NCI-H460 (cell line): Measurements from ENCODE around the gene EPHX1. TPM values are rescaled to one million over a fixed set of nuclear protein-coding genes. Genes with fewer than 3 reads are reported as not detected.

Experiments
- DNase-seq: peaks from one replicate; pipeline ENCODE4 v3.0.0-alpha.2; 2016; ENCODE audit warnings: low read depth; ENCODE audit errors: extremely low read depth
- total RNA-seq: library from RNA; depleted of rRNA; stranded (reverse); fragments of >200 nt; shearing (Covaris generic); gene quantifications from 2 replicates; pipeline ENCODE4 v1.2.3, GENCODE V29; 2014

Gene EPHX1
- total RNA-seq, 1 experiment from 2014 or later, result 163 TPM

DNA sequence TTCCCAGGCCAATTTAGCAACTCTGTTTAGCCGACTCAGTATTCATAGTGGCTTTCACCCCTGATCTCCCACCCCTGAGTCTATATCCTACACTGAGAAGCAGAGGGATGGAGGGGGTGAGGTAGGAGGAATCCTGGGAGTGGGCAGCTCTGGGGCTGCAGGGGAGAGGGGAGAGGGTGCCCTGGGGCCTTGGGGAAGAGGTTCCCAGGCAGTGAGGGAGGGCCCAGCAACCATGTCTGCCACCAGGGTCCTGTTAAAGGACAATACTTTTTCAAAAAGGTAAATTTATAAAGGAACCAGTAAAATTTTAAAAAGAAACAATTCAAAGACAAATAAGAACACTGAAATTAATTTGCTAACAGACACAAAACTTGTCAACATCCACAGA lies 30.3 kb downstream of the EPHX1 start:
- DNase-seq, result no peak

DNA sequence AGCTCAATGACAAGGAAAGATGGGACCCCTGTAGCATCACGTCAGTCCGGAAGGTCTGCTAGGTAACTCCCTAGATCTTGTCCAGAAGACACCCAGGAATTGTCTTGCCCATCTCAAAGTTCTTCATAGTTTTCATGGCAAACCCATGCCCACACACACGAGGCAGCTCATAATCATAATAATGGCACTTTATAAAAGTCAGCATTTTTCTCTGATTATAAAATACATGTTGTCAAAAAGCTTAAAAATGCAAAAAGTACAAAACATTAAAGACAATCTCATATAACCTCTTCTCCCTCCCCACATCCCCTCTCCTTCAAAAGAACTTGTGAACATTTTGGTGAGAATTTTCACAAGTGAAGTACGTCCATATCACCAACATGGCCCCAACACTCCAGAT lies 30.8 kb downstream of the EPHX1 start:
- DNase-seq, result no peak

DNA sequence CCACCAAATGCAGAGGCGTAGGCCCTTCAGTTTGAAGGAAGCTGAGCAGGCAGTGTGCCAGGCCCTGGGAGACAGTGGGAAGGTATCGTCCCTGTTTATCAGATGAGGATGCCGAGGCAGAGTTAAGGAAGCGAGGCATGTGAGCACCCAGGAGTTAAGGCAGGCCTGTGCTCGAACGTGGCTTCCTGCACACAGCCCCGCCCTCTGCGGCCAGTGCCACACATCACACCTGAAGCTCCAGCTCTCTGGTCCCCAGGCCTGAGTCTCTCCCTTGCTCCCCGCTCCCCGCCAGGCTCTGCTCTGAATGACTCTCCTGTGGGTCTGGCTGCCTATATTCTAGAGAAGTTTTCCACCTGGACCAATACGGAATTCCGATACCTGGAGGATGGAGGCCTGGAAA lies 32.1 kb downstream of the EPHX1 start:
- DNase-seq, result no peak

DNA sequence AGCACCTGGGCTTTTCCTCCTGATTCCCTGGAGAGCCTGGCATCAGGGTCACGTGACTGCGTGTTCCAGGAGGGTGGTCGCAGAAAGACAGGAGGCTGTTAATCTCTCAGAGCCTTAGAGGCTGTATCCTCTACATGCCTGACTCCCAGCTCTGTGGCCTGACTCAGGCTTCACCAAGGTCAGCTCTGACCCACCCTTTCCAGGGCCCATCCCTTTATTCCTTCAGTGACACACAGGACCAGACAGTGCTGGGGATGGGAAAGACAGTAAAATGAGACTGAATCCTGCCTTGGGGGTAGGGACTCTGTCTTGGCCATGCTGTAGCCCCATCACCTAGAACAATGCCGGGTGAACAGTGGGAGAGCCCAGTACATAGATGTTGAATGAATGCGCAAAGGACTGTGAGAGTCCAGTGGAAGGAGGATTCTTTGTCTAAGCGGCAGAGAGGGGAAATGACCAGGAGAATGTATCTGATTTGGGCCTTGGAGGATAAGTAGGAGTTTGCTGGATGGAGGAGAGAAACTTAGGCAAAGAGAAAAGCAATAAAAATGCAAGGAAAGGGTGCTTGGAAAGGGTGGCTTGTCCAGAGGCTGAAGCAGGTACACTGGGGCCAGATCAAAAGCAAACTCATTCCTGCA lies 33.0 kb downstream of the EPHX1 start:
- no peak for DNase-seq

DNA sequence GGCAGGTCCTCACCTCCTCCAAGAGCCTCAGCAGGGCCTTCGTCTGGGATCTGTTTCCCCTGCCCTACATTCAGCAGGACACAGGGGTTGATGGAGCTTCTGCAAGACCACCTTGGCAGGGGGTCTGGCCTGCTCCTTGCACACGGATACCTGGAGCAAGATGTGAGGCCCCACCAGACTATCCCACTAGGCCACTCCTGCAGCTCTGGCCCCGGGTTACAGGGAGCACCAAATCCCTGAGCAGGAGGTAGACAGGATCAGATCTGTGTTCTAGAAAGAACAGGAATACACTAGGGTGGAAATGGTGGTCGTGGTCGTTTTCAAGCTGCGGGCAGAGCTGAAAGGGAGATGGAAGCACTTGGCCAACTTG lies 33.5 kb downstream of the EPHX1 start:
- DNase-seq, result no peak

DNA sequence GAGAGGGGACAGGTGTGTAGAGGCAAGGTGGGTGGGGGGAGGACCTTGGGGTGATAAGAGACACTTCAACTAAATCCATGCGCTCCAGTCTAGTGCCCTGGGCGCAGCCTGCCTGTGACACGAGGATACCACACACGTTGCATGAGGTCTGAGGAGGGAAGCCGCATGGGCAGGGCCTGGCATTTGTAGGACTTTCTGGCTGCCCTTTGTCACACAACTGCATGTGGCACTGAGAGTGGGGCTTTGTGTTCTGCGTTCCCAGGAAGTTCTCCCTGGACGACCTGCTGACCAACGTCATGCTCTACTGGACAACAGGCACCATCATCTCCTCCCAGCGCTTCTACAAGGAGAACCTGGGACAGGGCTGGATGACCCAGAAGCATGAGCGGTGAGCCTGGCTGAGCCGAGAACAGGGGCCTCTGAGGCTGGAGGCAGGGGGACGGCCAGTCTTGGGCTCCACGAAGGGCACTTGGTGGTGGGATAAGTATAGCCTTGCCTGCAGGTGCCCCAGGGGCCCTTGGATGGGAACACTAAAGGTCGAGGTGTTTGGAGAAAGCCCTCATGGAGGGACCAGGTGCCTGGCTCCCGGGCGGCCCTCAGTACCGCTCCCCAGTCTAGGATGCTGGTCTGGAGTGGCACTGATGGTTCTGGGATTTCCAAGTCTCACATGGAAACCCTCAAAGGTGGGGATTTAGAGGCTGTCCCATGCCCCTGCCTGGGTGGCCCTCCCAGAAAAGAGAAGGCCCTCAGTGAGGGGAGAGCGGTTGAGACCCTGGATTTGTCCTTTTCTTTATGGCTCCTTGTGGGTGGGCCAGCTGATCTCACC lies 34.5 kb downstream of the EPHX1 start:
- DNase-seq, result no peak

DNA sequence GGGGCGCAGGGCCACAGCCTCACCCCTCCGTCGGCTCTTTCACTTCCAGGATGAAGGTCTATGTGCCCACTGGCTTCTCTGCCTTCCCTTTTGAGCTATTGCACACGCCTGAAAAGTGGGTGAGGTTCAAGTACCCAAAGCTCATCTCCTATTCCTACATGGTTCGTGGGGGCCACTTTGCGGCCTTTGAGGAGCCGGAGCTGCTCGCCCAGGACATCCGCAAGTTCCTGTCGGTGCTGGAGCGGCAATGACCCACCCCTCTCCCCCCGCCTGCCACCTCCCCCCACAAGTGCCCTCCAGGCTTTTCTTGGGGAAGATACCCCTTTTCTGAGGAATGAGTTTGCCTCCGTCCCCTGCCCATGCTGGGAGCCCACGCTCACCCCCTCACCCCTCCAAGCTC lies 35.2 kb downstream of the EPHX1 start:
- DNase-seq, result no peak

DNA sequence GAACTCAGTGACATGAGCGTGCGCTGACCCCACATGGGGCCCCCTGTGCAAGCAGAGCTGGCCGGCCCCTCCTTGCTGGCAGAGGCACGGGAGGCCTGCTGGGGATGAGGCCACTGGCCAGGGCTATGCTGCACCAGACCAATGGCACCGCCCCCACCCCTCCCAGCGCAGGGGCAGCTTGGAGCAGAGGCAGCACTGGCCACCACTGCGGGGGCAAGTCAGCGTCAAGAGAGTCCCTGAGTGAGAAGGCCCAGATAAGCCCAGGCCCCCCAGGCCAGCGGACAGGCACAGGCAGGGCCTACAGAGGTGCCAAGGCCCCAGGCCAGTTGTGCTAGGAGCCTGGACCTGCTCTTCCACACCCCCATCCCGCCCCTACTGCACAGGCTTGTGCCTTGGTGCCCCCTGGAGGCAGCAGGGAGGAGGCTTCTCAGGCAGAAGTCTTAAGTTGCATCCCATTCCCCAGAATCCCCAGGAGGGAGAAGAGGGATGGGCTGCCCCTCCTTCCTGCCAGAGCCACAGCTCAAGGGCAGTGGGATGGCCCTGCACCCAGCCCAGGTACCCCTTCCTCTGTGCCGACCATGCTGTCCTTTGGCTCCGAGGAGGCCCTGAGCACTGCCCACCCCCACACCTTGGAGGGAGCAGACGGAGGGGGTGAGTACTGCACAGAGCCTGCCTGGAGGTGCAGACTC lies 35.8 kb downstream of the EPHX1 start:
- DNase-seq, result peak; percentile 89

DNA sequence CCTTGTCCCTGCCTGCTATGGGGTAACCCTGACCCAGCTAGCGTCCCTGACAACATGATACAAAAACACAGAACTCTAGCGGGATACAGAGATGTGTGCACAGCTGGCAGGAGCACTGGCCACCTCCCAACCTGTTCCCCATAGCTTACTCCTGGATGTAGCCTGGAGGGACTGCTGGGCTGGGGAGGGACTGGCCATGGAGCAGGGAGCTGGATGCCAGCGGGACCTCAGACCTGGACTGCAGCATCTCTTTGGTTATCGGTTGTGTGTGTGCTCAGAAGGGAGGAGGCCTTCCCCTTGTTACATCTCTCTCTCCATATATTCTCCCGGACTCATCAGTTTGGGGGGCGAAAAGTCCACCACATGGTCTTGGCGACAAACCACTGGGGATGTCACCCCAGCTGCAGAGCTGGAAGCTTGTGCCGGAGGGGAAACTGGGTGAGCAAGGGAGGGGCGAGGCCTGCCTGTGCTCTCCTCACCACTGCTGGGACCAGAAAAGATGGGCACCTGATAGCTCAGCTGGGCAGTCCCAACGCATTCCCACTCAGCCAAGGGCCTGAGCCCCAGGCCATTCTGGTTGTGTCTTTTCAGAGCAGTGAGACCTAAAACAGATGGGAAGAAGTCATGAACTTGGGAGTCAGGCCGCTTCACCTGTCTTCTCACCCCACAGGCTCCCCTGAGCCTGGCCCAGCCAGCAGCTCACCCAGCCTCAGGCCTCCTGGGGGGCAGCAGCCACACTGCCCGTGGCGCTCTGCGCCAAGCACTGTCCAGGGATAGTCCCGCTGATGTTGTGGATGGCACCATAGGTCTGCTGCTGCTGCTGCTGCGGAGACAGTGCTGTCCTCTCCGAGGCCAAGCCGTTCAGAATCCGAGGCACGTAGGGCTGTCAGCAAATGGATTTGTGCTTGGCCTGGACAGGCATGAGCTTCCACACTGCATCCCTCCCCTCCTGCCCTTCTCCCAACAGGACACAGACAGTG lies 36.7 kb downstream of the EPHX1 start:
- no peak for DNase-seq

DNA sequence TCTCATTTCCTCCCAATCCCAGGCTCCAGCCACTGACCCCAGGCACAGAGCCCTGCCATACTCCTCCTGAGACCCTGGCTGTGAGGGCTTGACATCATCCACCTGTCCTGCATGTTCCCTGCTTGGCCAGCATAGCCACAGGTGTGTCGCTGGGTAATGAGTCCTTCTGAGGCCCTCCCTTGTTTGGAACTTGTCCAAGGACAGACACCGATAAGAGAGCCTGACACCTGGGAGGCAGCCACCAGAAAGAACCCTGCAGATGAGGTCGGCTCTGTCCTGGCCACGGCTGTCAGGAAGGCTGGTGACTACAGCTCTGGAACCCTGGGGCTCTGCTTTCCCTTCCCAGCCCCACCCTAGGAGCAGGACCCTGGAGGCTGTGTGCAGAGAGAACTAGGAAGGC lies 37.7 kb downstream of the EPHX1 start:
- no peak for DNase-seq

DNA sequence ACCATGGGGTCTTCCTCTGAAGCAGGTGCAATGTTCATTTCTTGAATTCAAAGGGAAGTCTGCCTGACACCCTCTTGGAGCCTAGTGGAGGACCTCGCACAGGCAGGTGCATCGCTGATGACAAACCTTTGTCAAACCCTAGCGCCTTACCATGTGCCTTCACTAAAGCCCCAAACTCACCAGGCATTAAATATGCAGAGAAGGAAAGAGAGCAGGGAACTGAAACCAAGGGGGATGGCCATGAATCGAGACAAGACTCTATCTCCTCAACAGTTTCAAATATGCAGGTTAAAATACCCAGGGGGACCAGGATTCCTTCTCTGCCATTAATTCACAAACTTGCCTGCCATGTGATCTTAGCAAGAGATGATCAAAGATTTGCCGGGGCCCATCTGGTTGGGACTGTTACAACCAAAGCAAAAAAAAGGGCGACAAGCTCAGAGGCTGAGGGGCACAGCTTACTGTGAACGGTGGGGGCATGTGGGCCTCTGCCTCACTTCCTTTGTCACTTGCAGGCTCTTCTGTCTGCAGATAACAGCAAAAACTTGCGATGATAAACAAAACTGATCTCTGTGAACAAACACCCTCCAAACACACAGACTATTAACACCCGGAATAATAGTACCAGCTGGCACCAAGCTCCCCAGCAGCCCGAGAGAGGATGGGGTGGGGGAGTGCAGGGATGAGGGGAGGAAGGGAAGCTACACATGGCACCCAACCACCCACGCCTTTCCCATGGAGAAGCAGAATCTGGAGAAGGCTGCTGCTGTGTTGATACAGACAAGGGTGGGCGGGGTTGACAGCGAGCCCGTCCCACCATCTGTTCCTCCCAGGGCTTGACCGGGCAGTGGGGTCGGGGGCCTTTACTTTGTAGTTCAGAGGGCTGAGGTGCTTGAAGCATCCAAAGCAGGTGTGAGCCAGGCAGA lies 38.4 kb downstream of the EPHX1 start:
- no peak for DNase-seq

DNA sequence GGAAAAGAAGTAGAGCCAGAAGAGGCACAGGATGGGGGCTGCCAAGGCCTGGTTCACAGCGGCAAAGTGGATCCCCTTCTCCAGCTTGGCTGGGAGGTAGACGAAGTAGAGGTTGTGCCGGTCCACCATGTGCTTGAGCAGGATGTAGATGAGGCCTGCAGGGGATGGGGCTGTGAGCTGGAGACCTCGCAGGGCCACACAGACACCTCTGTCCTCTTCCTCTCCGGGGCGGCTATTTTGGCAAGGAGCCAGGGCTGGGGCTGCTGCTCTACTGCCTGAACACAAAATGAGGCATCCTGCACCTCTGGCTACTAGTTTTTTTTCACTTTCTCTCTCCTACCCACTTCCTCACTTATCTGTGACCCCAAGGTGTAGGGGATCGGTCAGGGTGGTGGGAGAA lies 40.0 kb downstream of the EPHX1 start:
- no peak for DNase-seq

DNA sequence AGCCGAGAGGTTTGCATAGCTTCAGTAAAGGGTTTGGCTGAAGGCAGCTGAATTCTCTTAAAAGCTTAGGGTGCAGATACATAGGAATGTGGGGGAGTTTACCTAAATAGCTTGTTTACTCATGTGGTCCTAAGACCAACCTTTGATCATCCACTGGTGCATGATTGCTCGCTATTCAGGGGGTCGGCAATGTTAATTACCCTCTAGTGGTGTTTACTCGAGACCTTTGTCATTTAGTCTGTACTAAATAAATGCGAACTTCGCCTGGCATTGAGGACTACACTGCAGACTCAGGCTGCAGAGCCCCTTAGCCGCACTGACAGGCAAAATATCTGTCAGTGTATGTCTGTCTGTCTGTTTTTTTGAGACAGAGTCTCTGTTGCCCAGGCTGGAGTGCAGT lies 40.4 kb downstream of the EPHX1 start:
- DNase-seq, result no peak

DNA sequence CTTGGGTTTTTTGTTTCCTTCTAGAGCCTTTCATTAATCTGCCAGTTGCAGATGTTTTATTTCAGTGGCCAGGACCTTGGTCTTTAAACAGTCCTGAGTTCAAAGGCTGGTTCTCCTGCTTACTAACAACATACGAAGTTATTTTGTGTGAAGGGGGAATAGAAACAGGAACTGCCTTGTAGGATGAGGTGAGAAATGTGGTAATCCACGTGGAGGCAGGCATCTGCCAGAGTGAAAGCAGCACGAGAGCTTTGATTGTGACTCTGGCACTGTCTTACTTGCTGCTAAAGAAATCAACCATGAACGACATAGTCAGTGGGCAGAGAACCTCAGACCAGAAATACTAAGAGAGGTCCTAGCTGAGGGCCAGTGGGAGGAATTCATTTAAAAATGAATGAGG lies 41.9 kb downstream of the EPHX1 start:
- DNase-seq, result no peak

DNA sequence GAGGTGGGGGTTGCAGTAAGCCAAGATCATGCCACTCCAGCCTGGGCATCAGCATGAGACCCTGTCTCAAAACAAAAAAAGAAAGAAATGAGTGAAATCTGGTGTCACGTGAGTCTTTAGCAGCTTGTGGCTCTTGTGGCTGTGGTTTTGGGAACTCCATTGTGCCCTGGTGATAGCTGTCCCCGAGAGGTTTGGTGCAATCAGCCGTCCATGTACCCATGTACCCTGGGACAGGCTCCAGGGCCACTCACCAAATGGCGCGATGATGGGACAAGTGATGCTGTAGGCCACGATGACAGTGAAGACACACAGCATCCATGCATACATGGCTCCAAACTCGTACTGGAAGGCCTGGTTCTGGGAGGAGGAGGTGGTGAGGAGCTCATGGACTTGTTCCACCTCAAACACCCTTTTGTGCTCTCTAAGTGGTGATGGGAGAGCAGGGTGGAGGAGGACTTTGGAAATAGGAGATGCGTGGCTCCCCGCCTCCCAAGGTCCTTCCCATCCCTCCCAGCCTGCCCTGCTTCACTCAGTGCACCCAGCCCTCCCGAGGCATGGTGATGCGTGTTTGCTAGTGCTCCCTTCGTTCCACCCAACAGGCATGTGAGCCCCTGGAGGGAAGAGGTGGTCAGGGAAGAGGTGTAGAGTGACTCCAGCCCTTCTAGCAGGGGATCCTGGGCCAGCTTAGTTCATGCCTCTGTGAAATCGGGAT lies 42.6 kb downstream of the EPHX1 start:
- DNase-seq, result no peak

DNA sequence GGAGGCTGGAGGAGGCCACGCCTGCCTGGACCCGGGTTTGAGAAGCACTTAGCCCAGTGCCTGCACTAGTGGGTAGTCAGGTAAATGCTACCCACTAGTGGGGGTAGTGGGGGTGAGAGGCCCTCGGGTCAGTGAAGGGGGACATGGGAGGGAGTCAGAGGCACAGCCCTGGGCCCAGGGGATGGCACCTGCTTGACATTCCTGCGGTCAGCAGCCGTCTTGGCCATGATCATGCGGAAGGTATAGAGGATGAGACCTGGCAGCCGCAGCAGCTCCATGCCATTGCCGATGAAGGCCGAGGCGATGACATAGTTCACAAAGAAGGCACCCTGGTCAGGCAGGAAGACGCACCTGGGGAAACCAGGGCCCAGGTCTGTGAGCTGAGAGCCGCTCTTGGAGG lies 43.5 kb downstream of the EPHX1 start:
- DNase-seq, result no peak

DNA sequence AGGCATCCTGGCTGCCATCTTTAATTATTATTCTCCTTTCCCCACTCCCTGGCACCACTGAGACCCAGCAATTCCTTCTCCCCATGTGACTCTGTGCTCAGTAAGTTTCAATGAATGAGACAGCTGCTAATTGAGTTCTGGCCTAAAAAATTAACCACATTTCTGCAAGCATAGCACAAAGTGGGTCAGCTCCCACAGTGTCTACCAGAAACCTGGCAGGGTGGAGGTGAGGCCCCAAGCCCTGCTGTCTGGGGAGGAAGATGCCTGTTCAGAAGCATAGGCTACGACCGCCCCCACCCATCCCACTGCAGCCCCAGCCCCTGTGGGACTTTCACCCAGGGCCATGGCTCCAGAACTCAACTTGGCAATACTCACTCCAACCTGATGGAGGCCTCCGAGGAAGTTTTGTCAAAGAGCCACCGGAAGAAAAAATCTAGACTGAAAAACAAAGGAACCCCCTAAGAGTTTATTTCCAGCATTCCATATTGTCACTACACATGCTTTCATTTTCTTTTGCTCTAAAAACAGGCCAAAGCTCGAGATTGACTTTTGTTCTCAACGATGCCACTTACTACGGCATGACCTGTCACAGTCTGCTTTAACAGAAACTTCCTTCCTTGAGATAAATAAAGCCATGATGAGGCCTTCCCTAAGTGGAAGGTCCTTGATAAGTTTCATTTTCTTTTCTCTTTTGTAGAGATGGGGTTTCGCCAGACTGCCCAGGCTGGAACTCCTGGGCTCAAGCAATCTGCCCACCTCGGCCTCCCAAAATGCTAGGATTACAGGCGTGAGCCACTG lies 45.8 kb downstream of the EPHX1 start:
- no peak for DNase-seq

DNA sequence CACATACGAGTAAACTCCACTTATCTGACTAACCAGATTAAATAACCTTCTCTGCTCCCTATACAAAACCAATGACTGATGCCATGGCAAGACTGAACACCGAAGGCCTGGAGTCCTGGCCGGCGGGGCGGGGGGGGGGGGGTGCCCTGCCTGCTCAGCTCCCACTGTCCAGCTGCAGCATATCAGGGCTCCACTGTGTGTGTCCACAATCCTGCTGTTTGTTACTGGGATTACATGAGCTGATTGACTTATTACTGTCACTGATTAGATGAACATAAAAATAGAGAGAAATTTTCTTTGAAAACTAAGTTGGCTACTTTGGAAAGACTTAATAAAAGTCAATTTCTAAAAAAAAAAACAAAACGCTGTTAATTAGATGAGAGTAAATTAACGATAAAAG lies 47.3 kb downstream of the EPHX1 start:
- no peak for DNase-seq
